ENCODE data around the gene RHBDD3.

RHBDD3 gene

GRCh38 chr22:29267462-29267857 lies 321 bp downstream of the RHBDD3 start:
- peak overlapping the region; percentile 68 for H3K4me3 ChIP-seq (ENCODE audit: low read length)
- H3K36me3 ChIP-seq (ENCODE audit: insufficient read depth, low read length), result peaks cover 61% of the 10 kb centered on the region
- no peaks in the 10 kb centered on the region for H3K27me3 ChIP-seq (ENCODE audit: insufficient read depth, low read length)
- peak overlapping the region; percentile 98 for H3K9ac ChIP-seq (ENCODE audit: low read depth, low read length)
- under 1% methylated on average over 32 of the region's 32 CpGs for WGBS
- H3K9me3 ChIP-seq (ENCODE audit: insufficient read depth, low read depth, low read length), result no peaks in the 10 kb centered on the region
- peak overlapping the region; percentile 99 for H3K27ac ChIP-seq (ENCODE audit: low read depth, low read length)
- peaks cover 30% of the 10 kb centered on the region for H3K4me1 ChIP-seq (ENCODE audit: insufficient read depth, low read length)

DNA sequence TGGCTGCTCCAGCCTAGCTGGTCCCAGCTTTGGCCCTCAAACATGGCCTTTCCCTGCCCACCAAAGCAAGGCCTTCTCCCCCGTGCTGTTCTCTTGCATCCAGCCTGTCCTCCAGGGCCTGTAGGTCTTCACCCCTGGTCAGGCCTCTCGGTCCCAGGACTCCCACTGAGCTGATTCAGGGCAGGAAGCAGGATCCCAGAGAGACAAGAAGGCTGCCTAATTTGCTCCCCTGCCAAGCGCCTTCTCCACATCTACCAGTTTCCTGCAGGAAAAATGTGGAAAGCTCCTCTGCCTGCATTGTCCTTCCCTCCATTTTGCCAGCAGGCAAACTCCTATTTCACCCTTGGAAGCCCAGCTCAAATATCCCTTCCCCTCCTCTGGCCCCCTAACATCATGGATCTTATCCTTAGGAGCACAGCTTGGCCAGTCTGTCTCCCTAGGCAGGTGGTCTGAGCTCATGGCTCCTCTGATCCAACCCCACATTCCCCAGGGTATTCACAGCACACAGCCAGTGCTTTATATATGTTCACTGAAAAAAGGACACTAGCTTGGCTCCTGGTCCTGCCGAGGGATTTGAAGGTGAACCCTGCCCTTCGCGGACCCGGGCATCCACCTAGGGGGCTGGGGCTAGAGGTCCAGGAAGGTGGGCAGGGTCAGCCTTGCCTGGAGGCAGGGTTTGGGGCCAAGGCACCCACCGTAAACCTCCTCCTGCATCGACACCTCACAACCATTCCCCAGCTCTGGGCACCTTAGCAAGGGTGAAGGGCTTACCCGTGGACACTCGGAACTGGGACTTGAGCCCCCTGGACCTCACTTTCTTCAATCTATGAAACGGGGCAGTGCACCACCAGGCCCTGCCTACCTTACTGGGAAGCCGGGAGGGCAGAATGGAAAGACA lies 968 bp downstream of the RHBDD3 start:
- WGBS, result 20% methylated on average over 13 of the region's 13 CpGs
- Histone ChIP-seq H3K36me3 (ENCODE audit: insufficient read depth, low read length) (peaks cover 55% of the 10 kb centered on the region), H3K9ac (ENCODE audit: low read depth, low read length) (peak overlapping the region; percentile 98), H3K27ac (ENCODE audit: low read depth, low read length) (peak overlapping the region; percentile 99), H3K4me1 (ENCODE audit: insufficient read depth, low read length) (peaks cover 29% of the 10 kb centered on the region), H3K4me3 (ENCODE audit: low read length) (peak overlapping the region; percentile 68), H3K27me3 (ENCODE audit: insufficient read depth, low read length) (no peaks in the 10 kb centered on the region), H3K9me3 (ENCODE audit: insufficient read depth, low read depth, low read length) (no peaks in the 10 kb centered on the region)

DNA sequence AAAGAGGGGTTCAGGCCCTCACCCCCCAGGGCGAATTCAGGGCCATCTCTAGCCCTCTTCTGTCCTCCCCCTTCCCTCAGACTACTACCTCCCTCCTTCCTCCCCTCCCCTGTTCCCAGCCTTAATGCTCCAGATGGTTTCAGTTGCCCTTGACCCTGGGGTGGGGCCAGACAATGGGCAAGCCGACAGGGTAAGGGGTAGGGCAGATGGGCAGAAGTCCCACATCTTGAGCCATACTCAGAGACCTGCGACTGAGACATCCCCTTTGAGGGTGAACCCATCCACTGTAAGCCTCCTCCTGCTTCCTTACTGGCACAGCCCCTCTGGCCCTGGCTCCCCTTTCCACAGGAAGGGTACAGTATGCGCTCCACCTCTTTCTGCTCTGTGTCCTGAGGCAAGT lies 1.9 kb downstream of the RHBDD3 start:
- H3K9ac ChIP-seq (ENCODE audit: low read depth, low read length), result no peak overlapping the region
- 92% methylated on average over 4 of the region's 4 CpGs for WGBS
- H3K4me1 ChIP-seq (ENCODE audit: insufficient read depth, low read length), result peaks cover 20% of the 10 kb centered on the region
- H3K4me3 ChIP-seq (ENCODE audit: low read length), result no peak overlapping the region
- no peaks in the 10 kb centered on the region for H3K9me3 ChIP-seq (ENCODE audit: insufficient read depth, low read depth, low read length)
- peaks cover 46% of the 10 kb centered on the region for H3K36me3 ChIP-seq (ENCODE audit: insufficient read depth, low read length)
- H3K27ac ChIP-seq (ENCODE audit: low read depth, low read length), result peak overlapping the region; percentile 99; the same call in 1 of the 2 replicates
- H3K27me3 ChIP-seq (ENCODE audit: insufficient read depth, low read length), result no peaks in the 10 kb centered on the region

DNA sequence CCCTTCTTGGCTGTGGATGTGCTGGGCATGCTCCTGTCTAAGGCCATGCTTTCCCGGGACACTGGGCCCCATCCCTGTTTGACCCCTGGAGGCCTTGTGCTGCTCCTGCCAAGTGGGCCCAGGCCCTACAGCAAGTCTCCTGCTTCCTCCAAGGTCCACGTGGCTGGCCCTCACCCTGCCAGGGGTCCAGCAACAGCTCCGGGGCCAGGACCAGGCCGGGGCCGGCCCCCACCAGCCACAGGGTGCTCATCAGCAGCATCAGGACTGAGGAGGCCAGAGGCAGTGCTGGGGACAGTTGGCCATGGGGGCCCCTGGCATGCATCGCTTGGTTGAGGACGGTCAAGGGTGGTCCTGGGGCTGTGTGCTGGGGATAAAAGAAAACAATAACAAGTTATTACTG lies 2.5 kb downstream of the RHBDD3 start:
- no peak overlapping the region for H3K9ac ChIP-seq (ENCODE audit: low read depth, low read length)
- no peak overlapping the region for H3K4me3 ChIP-seq (ENCODE audit: low read length)
- peaks cover 43% of the 10 kb centered on the region for H3K36me3 ChIP-seq (ENCODE audit: insufficient read depth, low read length)
- 97% methylated on average over 7 of the region's 7 CpGs for WGBS
- no peaks in the 10 kb centered on the region for H3K27me3 ChIP-seq (ENCODE audit: insufficient read depth, low read length)
- peaks cover 14% of the 10 kb centered on the region for H3K4me1 ChIP-seq (ENCODE audit: insufficient read depth, low read length)
- no peaks in the 10 kb centered on the region for H3K9me3 ChIP-seq (ENCODE audit: insufficient read depth, low read depth, low read length)
- no peak overlapping the region for H3K27ac ChIP-seq (ENCODE audit: low read depth, low read length)

GRCh38 chr22:29263791-29264276 lies 3.9 kb downstream of the RHBDD3 start:
- Histone ChIP-seq H3K9me3 (ENCODE audit: insufficient read depth, low read depth, low read length) (no peaks in the 10 kb centered on the region), H3K4me1 (ENCODE audit: insufficient read depth, low read length) (0 out of 2 replicates have a peak, but pooled peaks cover 7% of the 10 kb centered on the region), H3K27ac (ENCODE audit: low read depth, low read length) (no peak overlapping the region), H3K27me3 (ENCODE audit: insufficient read depth, low read length) (no peaks in the 10 kb centered on the region), H3K9ac (ENCODE audit: low read depth, low read length) (no peak overlapping the region), H3K36me3 (ENCODE audit: insufficient read depth, low read length) (peaks cover 37% of the 10 kb centered on the region), H3K4me3 (ENCODE audit: low read length) (no peak overlapping the region)
- 96% methylated on average over 14 of the region's 14 CpGs for WGBS

DNA sequence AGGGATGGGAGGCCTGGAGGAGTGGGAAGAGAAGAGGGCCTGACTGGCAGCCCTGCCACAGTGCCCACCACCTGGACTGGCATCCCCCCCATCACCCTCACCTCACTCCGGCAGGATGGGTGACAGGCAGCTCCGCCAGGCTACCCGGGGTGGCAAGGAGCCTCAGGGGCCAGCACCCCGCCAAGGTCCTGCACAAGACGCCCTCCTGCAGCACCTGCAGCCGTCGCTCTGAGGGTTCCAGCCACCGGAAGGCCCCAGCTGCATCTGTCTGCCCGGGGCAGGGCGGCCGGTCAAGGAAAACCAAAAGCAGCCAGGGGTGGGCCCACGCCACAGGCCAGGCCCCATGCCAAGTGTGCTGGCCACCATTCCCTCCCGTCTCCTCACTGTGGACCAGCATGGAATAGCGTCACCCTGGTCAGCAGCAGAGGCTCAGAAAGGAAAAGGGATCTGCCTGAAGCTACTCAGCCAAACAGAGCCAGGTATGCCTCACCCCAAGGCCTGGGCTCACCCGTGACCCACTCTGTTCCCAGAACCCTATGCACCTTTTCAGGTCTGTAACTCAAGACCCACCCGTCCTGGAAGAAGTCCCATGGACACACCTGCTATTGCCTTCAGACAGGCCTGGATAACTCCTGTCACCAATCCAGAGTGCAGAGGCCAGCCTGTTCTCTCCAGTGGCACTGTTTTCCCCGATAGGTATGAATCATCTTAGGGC lies 7.0 kb downstream of the RHBDD3 start:
- H3K9ac ChIP-seq (ENCODE audit: low read depth, low read length), result no peak overlapping the region
- no peaks in the 10 kb centered on the region for H3K9me3 ChIP-seq (ENCODE audit: insufficient read depth, low read depth, low read length)
- H3K4me1 ChIP-seq (ENCODE audit: insufficient read depth, low read length), result no peaks in the 10 kb centered on the region
- no peak overlapping the region for H3K4me3 ChIP-seq (ENCODE audit: low read length)
- no peak overlapping the region for H3K27ac ChIP-seq (ENCODE audit: low read depth, low read length)
- 95% methylated on average over 17 of the region's 17 CpGs for WGBS
- no peaks in the 10 kb centered on the region for H3K27me3 ChIP-seq (ENCODE audit: insufficient read depth, low read length)
- peaks cover 28% of the 10 kb centered on the region for H3K36me3 ChIP-seq (ENCODE audit: insufficient read depth, low read length)

GRCh38 chr22:29260031-29260560 lies 7.7 kb downstream of the RHBDD3 start:
- Histone ChIP-seq H3K27ac (ENCODE audit: low read depth, low read length) (no peak overlapping the region), H3K27me3 (ENCODE audit: insufficient read depth, low read length) (no peaks in the 10 kb centered on the region), H3K4me1 (ENCODE audit: insufficient read depth, low read length) (no peaks in the 10 kb centered on the region), H3K9ac (ENCODE audit: low read depth, low read length) (no peak overlapping the region), H3K4me3 (ENCODE audit: low read length) (no peak overlapping the region), H3K9me3 (ENCODE audit: insufficient read depth, low read depth, low read length) (no peaks in the 10 kb centered on the region), H3K36me3 (ENCODE audit: insufficient read depth, low read length) (peaks cover 22% of the 10 kb centered on the region)
- WGBS, result 95% methylated on average over 12 of the region's 13 CpGs

DNA sequence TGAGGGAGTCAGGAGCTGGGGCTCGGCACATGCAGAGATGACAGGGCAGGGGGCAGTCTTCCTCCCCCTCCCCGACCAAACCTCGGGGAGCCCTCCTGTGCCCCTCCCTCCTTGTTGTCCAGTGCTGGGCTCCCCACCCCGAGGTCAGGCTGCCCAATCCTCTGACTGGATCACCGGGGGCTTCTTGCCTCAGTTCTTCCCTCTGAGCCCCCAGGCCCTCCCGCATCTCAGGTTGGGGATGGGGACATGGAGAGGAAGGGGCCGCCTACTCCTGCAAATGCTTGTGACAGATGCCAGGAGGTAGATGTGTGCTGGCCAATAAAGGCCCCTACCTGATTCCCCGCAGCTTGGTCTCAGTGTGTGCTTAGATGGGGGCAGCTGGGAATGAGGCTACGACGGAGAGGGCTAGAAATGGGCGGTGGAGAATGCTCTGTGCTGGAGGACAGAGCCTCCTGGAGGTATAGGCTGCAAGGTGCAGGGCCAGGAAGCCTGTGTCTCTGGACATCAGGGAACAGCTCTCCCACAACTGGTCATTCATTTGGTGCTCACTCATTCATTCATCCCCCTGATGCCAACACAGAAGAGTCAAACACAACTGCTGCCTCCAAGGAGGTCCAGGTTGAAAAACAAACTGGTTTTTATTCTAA lies 8.4 kb downstream of the RHBDD3 start:
- H3K9me3 ChIP-seq (ENCODE audit: insufficient read depth, low read depth, low read length), result no peaks in the 10 kb centered on the region
- no peaks in the 10 kb centered on the region for H3K27me3 ChIP-seq (ENCODE audit: insufficient read depth, low read length)
- WGBS, result 76% methylated on average over 11 of the region's 11 CpGs
- peaks cover 18% of the 10 kb centered on the region for H3K36me3 ChIP-seq (ENCODE audit: insufficient read depth, low read length)
- no peak overlapping the region for H3K9ac ChIP-seq (ENCODE audit: low read depth, low read length)
- H3K4me1 ChIP-seq (ENCODE audit: insufficient read depth, low read length), result no peaks in the 10 kb centered on the region
- no peak overlapping the region for H3K27ac ChIP-seq (ENCODE audit: low read depth, low read length)
- no peak overlapping the region for H3K4me3 ChIP-seq (ENCODE audit: low read length)

DNA sequence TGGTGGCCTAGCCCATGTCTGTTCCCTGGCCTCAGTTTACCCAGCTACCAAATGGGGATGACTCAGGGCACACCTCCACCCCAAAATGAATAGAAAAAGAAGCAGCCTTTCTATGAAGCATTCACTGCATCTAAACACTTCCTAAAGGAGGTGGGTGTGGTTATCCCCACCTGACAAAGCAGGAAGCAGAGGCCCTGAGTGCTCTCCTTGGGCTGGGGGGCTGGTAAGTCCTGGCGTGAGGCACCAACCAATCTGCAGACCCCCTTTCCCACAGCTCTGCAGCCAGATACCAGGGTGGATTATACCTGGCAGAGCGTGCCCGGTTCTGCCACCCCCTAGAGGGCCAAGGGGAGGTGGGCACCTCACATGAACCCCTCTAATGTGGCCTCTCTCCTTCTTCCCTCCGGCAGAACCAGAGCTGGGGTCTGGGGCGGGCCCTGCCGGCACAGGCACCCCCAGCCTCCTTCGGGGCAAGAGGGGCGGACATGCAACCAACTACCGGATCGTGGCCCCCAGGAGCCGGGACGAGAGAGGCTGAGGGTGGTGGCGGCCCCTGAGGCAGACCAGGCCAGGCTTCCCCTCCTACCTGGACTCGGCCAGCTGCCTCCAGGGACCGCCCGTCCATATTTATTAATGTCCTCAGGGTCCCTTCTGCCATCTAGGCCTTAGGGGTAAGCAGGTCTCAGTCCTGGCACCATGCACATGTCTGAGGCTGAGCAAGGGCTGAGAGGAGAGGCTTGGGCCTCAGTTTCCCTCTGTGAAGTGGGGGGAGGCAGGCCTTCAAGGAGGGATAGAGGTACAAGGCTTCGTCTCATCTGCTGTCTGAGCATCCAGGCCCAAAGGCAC lies 9.2 kb downstream of the RHBDD3 start:
- WGBS, result 94% methylated on average over 17 of the region's 17 CpGs
- Histone ChIP-seq H3K27me3 (ENCODE audit: insufficient read depth, low read length) (no peaks in the 10 kb centered on the region), H3K36me3 (ENCODE audit: insufficient read depth, low read length) (peaks cover 11% of the 10 kb centered on the region)

GRCh38 chr22:29257751-29258181 lies 10.0 kb downstream of the RHBDD3 start:
- Histone ChIP-seq H3K27ac (ENCODE audit: low read depth, low read length) (no peak overlapping the region), H3K4me1 (ENCODE audit: insufficient read depth, low read length) (no peaks in the 10 kb centered on the region), H3K27me3 (ENCODE audit: insufficient read depth, low read length) (no peaks in the 10 kb centered on the region), H3K4me3 (ENCODE audit: low read length) (no peak overlapping the region), H3K36me3 (ENCODE audit: insufficient read depth, low read length) (peaks cover 8% of the 10 kb centered on the region; the same call in 1 of the 2 replicates), H3K9me3 (ENCODE audit: insufficient read depth, low read depth, low read length) (no peaks in the 10 kb centered on the region), H3K9ac (ENCODE audit: low read depth, low read length) (no peak overlapping the region)
- WGBS, result 87% methylated on average over 8 of the region's 8 CpGs

More for the DNA sequence above, 9.2 kb downstream of the RHBDD3 start:
- Histone ChIP-seq H3K9me3 (ENCODE audit: insufficient read depth, low read depth, low read length) (no peaks in the 10 kb centered on the region), H3K27ac (ENCODE audit: low read depth, low read length) (no peak overlapping the region), H3K9ac (ENCODE audit: low read depth, low read length) (no peak overlapping the region), H3K4me3 (ENCODE audit: low read length) (no peak overlapping the region), H3K4me1 (ENCODE audit: insufficient read depth, low read length) (no peaks in the 10 kb centered on the region)

Measured in HUES64 (cell line).